GM06990 (cell line): ENCODE measurements around the gene FMR1.

Source experiments
- DNase-seq: peaks from one replicate; pipeline ENCODE4 v3.0.0-alpha.2; 2011; ENCODE audit not compliant: insufficient read length; ENCODE audit errors: extremely low read depth
- H3K27me3 ChIP-seq: replicated peaks from 2 replicates; pipeline ENCODE4 v1.6.0; 2011; ENCODE audit warnings: low read length; ENCODE audit not compliant: control insufficient read depth, insufficient read depth
- H3K36me3 ChIP-seq: 2 replicates; pipeline ENCODE4 v1.5.1; 2011; ENCODE audit warnings: low read length; ENCODE audit not compliant: control insufficient read depth, insufficient read depth
- H3K4me3 ChIP-seq: replicated peaks from 2 replicates; pipeline ENCODE4 v1.5.1; 2011; ENCODE audit warnings: low read depth, mild to moderate bottlenecking, control low read depth, low read length
- TF ChIP-seq, protein P1 (sequence below): IDR thresholded peaks from 2 replicates; pipeline ENCODE4 v1.5.1; 2011; ENCODE audit warnings: low read length, control low read depth, mild to moderate bottlenecking, inconsistent platforms; ENCODE audit not compliant: insufficient read depth, poor library complexity, severe bottlenecking

The FMR1 gene

DNA sequence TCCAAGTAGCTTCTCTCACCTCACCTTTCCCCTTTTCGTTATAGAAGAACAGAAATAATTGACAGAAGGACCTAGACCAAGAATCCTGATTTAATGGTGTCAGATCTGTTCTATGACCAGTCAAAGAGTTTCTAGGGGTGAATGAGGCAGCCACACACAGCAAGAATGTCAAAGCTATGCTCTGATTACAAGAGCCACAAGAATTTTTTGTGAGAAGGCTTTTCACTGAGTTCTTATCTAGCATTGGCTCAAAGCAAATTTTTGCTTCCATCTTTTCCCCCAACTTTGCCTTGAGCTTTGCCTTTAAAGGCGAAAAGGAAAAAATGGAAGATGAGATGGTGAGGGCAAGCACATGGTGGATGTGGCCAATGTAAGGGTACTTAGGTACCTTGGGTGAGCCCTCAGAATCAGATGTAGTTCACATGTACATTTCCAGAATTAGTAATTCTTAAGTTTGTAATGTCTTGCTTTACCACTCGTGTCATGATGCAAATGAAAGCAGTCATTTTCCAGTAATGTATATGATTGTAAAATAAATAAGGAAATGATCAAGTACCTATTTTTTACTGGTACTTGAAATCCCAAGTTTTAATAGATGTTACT is 23.5 kb downstream of the FMR1 start:
- no peak for DNase-seq
- no peaks in the 10 kb centered on the region for H3K27me3 ChIP-seq
- no peak overlapping the region for H3K4me3 ChIP-seq
- TF ChIP-seq, protein P1, sequence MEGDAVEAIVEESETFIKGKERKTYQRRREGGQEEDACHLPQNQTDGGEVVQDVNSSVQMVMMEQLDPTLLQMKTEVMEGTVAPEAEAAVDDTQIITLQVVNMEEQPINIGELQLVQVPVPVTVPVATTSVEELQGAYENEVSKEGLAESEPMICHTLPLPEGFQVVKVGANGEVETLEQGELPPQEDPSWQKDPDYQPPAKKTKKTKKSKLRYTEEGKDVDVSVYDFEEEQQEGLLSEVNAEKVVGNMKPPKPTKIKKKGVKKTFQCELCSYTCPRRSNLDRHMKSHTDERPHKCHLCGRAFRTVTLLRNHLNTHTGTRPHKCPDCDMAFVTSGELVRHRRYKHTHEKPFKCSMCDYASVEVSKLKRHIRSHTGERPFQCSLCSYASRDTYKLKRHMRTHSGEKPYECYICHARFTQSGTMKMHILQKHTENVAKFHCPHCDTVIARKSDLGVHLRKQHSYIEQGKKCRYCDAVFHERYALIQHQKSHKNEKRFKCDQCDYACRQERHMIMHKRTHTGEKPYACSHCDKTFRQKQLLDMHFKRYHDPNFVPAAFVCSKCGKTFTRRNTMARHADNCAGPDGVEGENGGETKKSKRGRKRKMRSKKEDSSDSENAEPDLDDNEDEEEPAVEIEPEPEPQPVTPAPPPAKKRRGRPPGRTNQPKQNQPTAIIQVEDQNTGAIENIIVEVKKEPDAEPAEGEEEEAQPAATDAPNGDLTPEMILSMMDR: no peak
- no peaks in the 10 kb centered on the region for H3K36me3 ChIP-seq

DNA sequence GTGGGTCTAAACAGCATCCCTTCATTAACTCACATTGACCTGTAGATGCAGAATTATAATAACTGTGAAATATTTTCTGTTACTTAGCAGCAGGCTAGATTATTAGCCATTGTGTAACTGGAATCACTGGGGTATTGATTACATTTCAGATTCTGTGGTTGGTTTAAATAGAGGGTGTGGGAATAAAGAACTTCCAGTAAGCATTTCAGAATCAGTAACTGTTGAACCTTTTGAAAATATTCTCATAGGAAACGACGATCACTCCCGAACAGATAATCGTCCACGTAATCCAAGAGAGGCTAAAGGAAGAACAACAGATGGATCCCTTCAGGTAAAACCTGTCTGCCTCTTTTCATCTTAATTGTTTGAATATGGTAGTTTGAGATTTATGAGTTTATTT is 33.6 kb downstream of the FMR1 start:
- Histone ChIP-seq H3K4me3 (no peak overlapping the region), H3K36me3 (no peaks in the 10 kb centered on the region), H3K27me3 (no peaks in the 10 kb centered on the region)
- TF ChIP-seq, protein P1: no peak
- no peak for DNase-seq

DNA sequence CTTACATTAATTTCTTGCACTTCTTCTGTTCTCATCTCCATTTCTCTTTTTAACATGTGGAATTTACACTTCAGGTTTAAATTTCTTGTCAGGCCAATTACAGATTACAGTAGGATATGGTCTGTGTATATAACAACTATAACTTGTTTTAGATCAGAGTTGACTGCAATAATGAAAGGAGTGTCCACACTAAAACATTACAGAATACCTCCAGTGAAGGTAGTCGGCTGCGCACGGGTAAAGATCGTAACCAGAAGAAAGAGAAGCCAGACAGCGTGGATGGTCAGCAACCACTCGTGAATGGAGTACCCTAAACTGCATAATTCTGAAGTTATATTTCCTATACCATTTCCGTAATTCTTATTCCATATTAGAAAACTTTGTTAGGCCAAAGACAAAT is 36.8 kb downstream of the FMR1 start:
- DNase-seq: no peak
- H3K27me3 ChIP-seq: no peaks in the 10 kb centered on the region
- H3K4me3 ChIP-seq: no peak overlapping the region
- TF ChIP-seq, protein P1: no peak
- H3K36me3 ChIP-seq: no peaks in the 10 kb centered on the region

DNA sequence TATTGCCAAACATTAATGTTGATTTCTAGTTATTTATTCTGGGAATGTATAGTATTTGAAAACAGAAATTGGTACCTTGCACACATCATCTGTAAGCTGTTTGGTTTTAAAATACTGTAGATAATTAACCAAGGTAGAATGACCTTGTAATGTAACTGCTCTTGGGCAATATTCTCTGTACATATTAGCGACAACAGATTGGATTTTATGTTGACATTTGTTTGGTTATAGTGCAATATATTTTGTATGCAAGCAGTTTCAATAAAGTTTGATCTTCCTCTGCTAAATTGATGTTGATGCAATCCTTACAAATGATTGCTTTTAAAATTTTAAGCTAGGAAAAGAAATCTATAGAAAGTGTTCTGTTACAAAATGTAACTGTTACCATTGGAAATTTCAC is 38.6 kb downstream of the FMR1 start:
- Histone ChIP-seq H3K36me3 (no peaks in the 10 kb centered on the region), H3K27me3 (no peaks in the 10 kb centered on the region), H3K4me3 (no peak overlapping the region)
- DNase-seq: no peak
- TF ChIP-seq, protein P1: no peak

DNA sequence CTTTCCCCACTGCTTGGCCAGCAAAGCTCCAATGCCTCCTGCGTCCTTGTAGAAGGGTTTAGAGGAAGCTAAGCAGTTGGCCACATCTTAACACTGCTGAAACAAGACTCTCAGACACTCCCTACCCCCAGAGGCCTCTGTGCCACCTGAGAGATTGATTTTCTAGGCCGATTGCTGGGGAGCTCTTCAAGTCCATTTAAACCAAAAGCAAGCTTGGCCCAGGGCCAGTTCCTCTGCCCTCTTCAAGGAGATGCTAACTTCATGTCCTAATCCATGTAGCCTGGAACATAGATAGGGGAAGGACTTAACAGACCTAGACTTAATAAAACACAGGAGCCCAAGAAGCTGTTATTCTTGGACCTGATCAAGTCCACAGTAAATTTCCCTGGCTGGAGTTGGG is 42.3 kb downstream of the FMR1 start:
- TF ChIP-seq, protein P1: no peak
- no peaks in the 10 kb centered on the region for H3K27me3 ChIP-seq

DNA sequence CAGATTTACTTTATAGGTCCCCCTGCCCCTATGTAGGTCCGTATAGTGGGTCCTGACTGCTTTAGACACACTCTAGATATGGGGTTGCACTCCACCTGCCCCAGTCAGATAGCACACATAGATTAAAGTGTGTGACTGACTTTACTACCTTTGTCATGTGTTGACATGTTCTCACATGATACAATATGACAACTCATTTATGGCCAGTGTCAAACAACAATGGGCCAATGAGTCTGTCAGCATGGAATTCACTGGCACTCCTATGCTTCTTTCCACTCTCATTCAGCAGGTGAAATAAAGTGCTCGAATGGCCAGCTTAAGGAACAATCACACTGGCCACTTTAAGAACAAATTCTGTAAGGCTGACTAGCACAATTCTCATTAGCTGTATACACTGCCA is 45.6 kb downstream of the FMR1 start:
- TF ChIP-seq, protein P1: no peak
- no peaks in the 10 kb centered on the region for H3K36me3 ChIP-seq
- H3K4me3 ChIP-seq: no peak overlapping the region
- no peak for DNase-seq
- no peaks in the 10 kb centered on the region for H3K27me3 ChIP-seq

More for the DNA sequence above, 42.3 kb downstream of the FMR1 start:
- no peak for DNase-seq
- Histone ChIP-seq H3K4me3 (no peak overlapping the region), H3K36me3 (no peaks in the 10 kb centered on the region)
